Measurements from ENCODE around the gene WDR59. TPM values are rescaled to one million over a fixed set of nuclear protein-coding genes. Genes with fewer than 3 reads are reported as not detected.
"Not testable (repeated sequence)": the region's sequence is repeated elsewhere in the genome, so short reads cannot be mapped to it uniquely, and the experiment has no call there.

WDR59 gene
- polyA plus RNA-seq, 5 donors: 86.0 to 125 (median 95.3) TPM

- not testable (repeated sequence) for DNase-seq
Observed at GRCh38 chr16:74989864-74990263, 4.9 kb upstream of the WDR59 start.

- no peak for DNase-seq
Observed at GRCh38 chr16:74987027-74987681, 2.2 kb upstream of the WDR59 start.

- no peak for DNase-seq
Observed at GRCh38 chr16:74984194-74984528, 762 bp downstream of the WDR59 start.

GRCh38 chr16:74982256-74982655 is 2.7 kb downstream of the WDR59 start:
- DNase-seq: no peak

- DNase-seq: no peak
Observed at GRCh38 chr16:74975591-74975990, 9.3 kb downstream of the WDR59 start.

- no peak for DNase-seq
Observed at GRCh38 chr16:74973304-74973703, 11.6 kb downstream of the WDR59 start.

GRCh38 chr16:74954763-74955162 is 30.2 kb downstream of the WDR59 start:
- no peak for DNase-seq

- DNase-seq: no peak
Observed at GRCh38 chr16:74951681-74952080, 33.2 kb downstream of the WDR59 start.

- no peak for DNase-seq
Observed at GRCh38 chr16:74951206-74951605, 33.7 kb downstream of the WDR59 start.

GRCh38 chr16:74950511-74950910 is 34.4 kb downstream of the WDR59 start:
- no peak for DNase-seq

- no peak for DNase-seq
Observed at GRCh38 chr16:74949309-74949708, 35.6 kb downstream of the WDR59 start.

GRCh38 chr16:74944466-74944865 is 40.5 kb downstream of the WDR59 start:
- DNase-seq: no peak

- no peak for DNase-seq
Observed at GRCh38 chr16:74942977-74943918, 41.7 kb downstream of the WDR59 start.

- no peak for DNase-seq
Observed at GRCh38 chr16:74942566-74942965, 42.4 kb downstream of the WDR59 start.

- no peak for DNase-seq
Observed at GRCh38 chr16:74939688-74940087, 45.2 kb downstream of the WDR59 start.

GRCh38 chr16:74936902-74937560 is 47.9 kb downstream of the WDR59 start:
- no peak for DNase-seq

- DNase-seq: no peak
Observed at GRCh38 chr16:74931445-74931844, 53.5 kb downstream of the WDR59 start.

- no peak for DNase-seq
Observed at GRCh38 chr16:74929636-74930035, 55.3 kb downstream of the WDR59 start.

GRCh38 chr16:74926805-74927204 is 58.1 kb downstream of the WDR59 start:
- peak; percentile 75 to 86 for DNase-seq

GRCh38 chr16:74923766-74924460 is 61.0 kb downstream of the WDR59 start:
- DNase-seq: no peak

- DNase-seq: no peak
Observed at GRCh38 chr16:74922150-74923138, 62.5 kb downstream of the WDR59 start.
